SK-N-SH treated with all-trans-retinoic acid at 6 μM for 48 hours (cell line): Measurements from ENCODE around the gene CASKIN1.

Experiments used
- ATAC-seq: fragments of 200-7000 bp; cut with Tn5 transposase; 3 replicates; pipeline ENCODE4 v1.9.1; 2020; ENCODE audit warnings: mild to moderate bottlenecking, moderate library complexity
- ARNTL ChIP-seq: fragments of 450-650 bp; formaldehyde crosslinking; IDR thresholded peaks from 2 replicates; pipeline ENCODE4 v1.5.0; 2020; ENCODE audit warnings: low read depth, mild to moderate bottlenecking, moderate library complexity, borderline replicate concordance
- BACH2 ChIP-seq: fragments of 250-450 bp; sonication (Bioruptor Pico); IDR thresholded peaks from 2 replicates; pipeline ENCODE4 v1.9.0; 2021; ENCODE audit warnings: mild to moderate bottlenecking, borderline replicate concordance
- CREB5 ChIP-seq: fragments of 250-450 bp; sonication (Bioruptor Pico); IDR thresholded peaks from 2 replicates; pipeline ENCODE4 v1.5.1; 2020; ENCODE audit warnings: low read depth, mild to moderate bottlenecking, moderate library complexity
- CSDC2 ChIP-seq: fragments of 250-450 bp; sonication (Bioruptor Pico); IDR thresholded peaks from 2 replicates; pipeline ENCODE4 v1.5.0; 2020; ENCODE audit warnings: mild to moderate bottlenecking, moderate library complexity
- ESRRG ChIP-seq: fragments of 250-450 bp; sonication (Bioruptor Pico); IDR thresholded peaks from 2 replicates; pipeline ENCODE4 v1.6.1; 2021; ENCODE audit warnings: mild to moderate bottlenecking
- GLIS3 ChIP-seq: fragments of 250-450 bp; sonication (Bioruptor Pico); IDR thresholded peaks from 2 replicates; pipeline ENCODE4 v1.5.0; 2020; ENCODE audit warnings: mild to moderate bottlenecking, moderate library complexity
- ISL1 ChIP-seq: fragments of 250-450 bp; sonication (Bioruptor Pico); IDR thresholded peaks from 2 replicates; pipeline ENCODE4 v2.1.2; 2022; ENCODE audit warnings: mild to moderate bottlenecking, moderate library complexity
- OSR1 ChIP-seq: fragments of 250-450 bp; sonication (Bioruptor Pico); IDR thresholded peaks from 2 replicates; pipeline ENCODE4 v1.8.0; 2022; ENCODE audit warnings: moderate library complexity, mild to moderate bottlenecking, inconsistent platforms
- POU6F1 ChIP-seq: fragments of 250-450 bp; sonication (Bioruptor Pico); IDR thresholded peaks from 2 replicates; pipeline ENCODE4 v1.8.0; 2021; ENCODE audit warnings: low read depth, mild to moderate bottlenecking, moderate library complexity, borderline replicate concordance
- RARB ChIP-seq: fragments of 250-450 bp; sonication (Bioruptor Pico); IDR thresholded peaks from 2 replicates; pipeline ENCODE4 v1.8.0; 2021; ENCODE audit warnings: mild to moderate bottlenecking, moderate library complexity
- SNAI2 ChIP-seq: fragments of 250-450 bp; sonication (Bioruptor Pico); IDR thresholded peaks from 2 replicates; pipeline ENCODE4 v1.5.0; 2020; ENCODE audit warnings: mild to moderate bottlenecking, moderate library complexity
- TOX ChIP-seq: fragments of 250-450 bp; sonication (Bioruptor Pico); IDR thresholded peaks from 2 replicates; pipeline ENCODE4 v1.8.0; 2021; ENCODE audit warnings: mild to moderate bottlenecking, moderate library complexity, borderline replicate concordance
- ZC3H10 ChIP-seq: fragments of 250-450 bp; sonication (Bioruptor Pico); IDR thresholded peaks from 2 replicates; pipeline ENCODE4 v1.5.1; 2021; ENCODE audit warnings: mild to moderate bottlenecking, moderate library complexity
- ZFP3 ChIP-seq: fragments of 250-450 bp; sonication (Bioruptor Pico); IDR thresholded peaks from 2 replicates; pipeline ENCODE4 v1.5.0; 2020; ENCODE audit warnings: mild to moderate bottlenecking, moderate library complexity
- ZNF565 ChIP-seq: fragments of 450-650 bp; formaldehyde crosslinking; conservative IDR thresholded peaks from 2 replicates; pipeline ENCODE4 v1.5.0; 2020; ENCODE audit warnings: low read depth, mild to moderate bottlenecking, moderate library complexity
- ZNF70 ChIP-seq: fragments of 450-650 bp; formaldehyde crosslinking; IDR thresholded peaks from 2 replicates; pipeline ENCODE4 v1.5.0; 2020; ENCODE audit warnings: mild to moderate bottlenecking, moderate library complexity
- ZNF8 ChIP-seq: fragments of 450-650 bp; formaldehyde crosslinking; IDR thresholded peaks from 2 replicates; pipeline ENCODE4 v1.5.0; 2020; ENCODE audit warnings: mild to moderate bottlenecking, moderate library complexity
- TF ChIP-seq, protein P1 (sequence below): fragments of 250-450 bp; sonication (Bioruptor Pico); IDR thresholded peaks from 2 replicates; pipeline ENCODE4 v1.8.0; 2020; ENCODE audit warnings: mild to moderate bottlenecking, moderate library complexity, borderline replicate concordance
- TF ChIP-seq, protein P2 (sequence below): fragments of 250-450 bp; sonication (Bioruptor Pico); IDR thresholded peaks from 2 replicates; pipeline ENCODE4 v1.5.1; 2021; ENCODE audit warnings: mild to moderate bottlenecking, moderate library complexity

Gene CASKIN1

GRCh38 chr16:2191446-2191706, 5.0 kb downstream of the CASKIN1 start (continued):
- TF ChIP-seq POU6F1 (CRISPR knock-in tag), result no peak
- no peak for TF ChIP-seq ZC3H10 (CRISPR knock-in tag)
- TF ChIP-seq BACH2, result no peak

GRCh38 chr16:2190659-2191445, 5.6 kb downstream of the CASKIN1 start:
- ATAC-seq, result no peak
- TF ChIP-seq BACH2, result no peak
- TF ChIP-seq ZNF70 (CRISPR knock-in tag), result no peak
- no peak for TF ChIP-seq ZNF565 (CRISPR knock-in tag)
- TF ChIP-seq SNAI2, result no peak
- no peak for TF ChIP-seq CSDC2 (CRISPR knock-in tag)
- TF ChIP-seq RARB (CRISPR knock-in tag), result no peak
- TF ChIP-seq ZFP3 (CRISPR knock-in tag), result no peak
- TF ChIP-seq, protein P1, sequence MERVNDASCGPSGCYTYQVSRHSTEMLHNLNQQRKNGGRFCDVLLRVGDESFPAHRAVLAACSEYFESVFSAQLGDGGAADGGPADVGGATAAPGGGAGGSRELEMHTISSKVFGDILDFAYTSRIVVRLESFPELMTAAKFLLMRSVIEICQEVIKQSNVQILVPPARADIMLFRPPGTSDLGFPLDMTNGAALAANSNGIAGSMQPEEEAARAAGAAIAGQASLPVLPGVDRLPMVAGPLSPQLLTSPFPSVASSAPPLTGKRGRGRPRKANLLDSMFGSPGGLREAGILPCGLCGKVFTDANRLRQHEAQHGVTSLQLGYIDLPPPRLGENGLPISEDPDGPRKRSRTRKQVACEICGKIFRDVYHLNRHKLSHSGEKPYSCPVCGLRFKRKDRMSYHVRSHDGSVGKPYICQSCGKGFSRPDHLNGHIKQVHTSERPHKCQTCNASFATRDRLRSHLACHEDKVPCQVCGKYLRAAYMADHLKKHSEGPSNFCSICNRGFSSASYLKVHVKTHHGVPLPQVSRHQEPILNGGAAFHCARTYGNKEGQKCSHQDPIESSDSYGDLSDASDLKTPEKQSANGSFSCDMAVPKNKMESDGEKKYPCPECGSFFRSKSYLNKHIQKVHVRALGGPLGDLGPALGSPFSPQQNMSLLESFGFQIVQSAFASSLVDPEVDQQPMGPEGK (CRISPR knock-in tag), result no peak
- no peak for TF ChIP-seq ZC3H10 (CRISPR knock-in tag)

GRCh38 chr16:2190002-2190658, 6.3 kb downstream of the CASKIN1 start:
- TF ChIP-seq, protein P2, sequence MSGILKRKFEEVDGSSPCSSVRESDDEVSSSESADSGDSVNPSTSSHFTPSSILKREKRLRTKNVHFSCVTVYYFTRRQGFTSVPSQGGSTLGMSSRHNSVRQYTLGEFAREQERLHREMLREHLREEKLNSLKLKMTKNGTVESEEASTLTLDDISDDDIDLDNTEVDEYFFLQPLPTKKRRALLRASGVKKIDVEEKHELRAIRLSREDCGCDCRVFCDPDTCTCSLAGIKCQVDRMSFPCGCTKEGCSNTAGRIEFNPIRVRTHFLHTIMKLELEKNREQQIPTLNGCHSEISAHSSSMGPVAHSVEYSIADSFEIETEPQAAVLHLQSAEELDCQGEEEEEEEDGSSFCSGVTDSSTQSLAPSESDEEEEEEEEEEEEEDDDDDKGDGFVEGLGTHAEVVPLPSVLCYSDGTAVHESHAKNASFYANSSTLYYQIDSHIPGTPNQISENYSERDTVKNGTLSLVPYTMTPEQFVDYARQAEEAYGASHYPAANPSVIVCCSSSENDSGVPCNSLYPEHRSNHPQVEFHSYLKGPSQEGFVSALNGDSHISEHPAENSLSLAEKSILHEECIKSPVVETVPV, result no peak
- TF ChIP-seq OSR1 (CRISPR knock-in tag), result no peak
- no peak for TF ChIP-seq CSDC2 (CRISPR knock-in tag)
- no peak for TF ChIP-seq TOX
- no peak for TF ChIP-seq ISL1 (CRISPR knock-in tag)
- TF ChIP-seq GLIS3 (CRISPR knock-in tag), result no peak
- no peak for TF ChIP-seq ESRRG (CRISPR knock-in tag)
- no peak for TF ChIP-seq RARB (CRISPR knock-in tag)
- TF ChIP-seq ARNTL (CRISPR knock-in tag), result no peak
- no peak for ATAC-seq

GRCh38 chr16:2189252-2189893, 7.0 kb downstream of the CASKIN1 start:
- no peak for ATAC-seq
- TF ChIP-seq, protein P1 (CRISPR knock-in tag), result no peak
- TF ChIP-seq TOX, result no peak
- no peak for TF ChIP-seq CSDC2 (CRISPR knock-in tag)
- TF ChIP-seq ZNF565 (CRISPR knock-in tag), result no peak
- TF ChIP-seq, protein P2, result no peak
- no peak for TF ChIP-seq CREB5
- no peak for TF ChIP-seq ZFP3 (CRISPR knock-in tag)
- TF ChIP-seq ZC3H10 (CRISPR knock-in tag), result no peak
- TF ChIP-seq POU6F1 (CRISPR knock-in tag), result no peak
- TF ChIP-seq ZNF8 (CRISPR knock-in tag), result no peak
- TF ChIP-seq OSR1 (CRISPR knock-in tag), result no peak
- TF ChIP-seq ISL1 (CRISPR knock-in tag), result no peak
- no peak for TF ChIP-seq SNAI2
- TF ChIP-seq BACH2, result no peak
- TF ChIP-seq ESRRG (CRISPR knock-in tag), result no peak
- no peak for TF ChIP-seq GLIS3 (CRISPR knock-in tag)
